GM10248 (cell line): Measurements from ENCODE around the gene PRRX2.
"Not testable (repeated sequence)": the region's sequence is repeated elsewhere in the genome, so short reads cannot be mapped to it uniquely, and the experiment has no call there.

Experiments
- CTCF ChIA-PET: fragments of 300-600 bp; sonication (Branson Sonifier 250); formaldehyde crosslinking; extraction: SDS; loops from one replicate; lab custom pipeline; 2021; ENCODE audit warnings: antibody characterized with exemption; lab: Yijun Ruan, JAX
- POLR2A ChIA-PET: fragments of 350-650 bp; sonication (Branson Sonifier 250); formaldehyde crosslinking; extraction: SDS; loops from one replicate; lab custom pipeline; 2020; ENCODE audit warnings: antibody characterized with exemption; lab: Yijun Ruan, JAX
- DNase-seq: peaks from one replicate; pipeline ENCODE4 v3.0.0; 2012; ENCODE audit errors: extremely low spot score
- TF ChIP-seq, protein P1 (sequence below): IDR thresholded peaks from 2 replicates; pipeline ENCODE4 v1.5.1; 2012; ENCODE audit warnings: mild to moderate bottlenecking, low read depth; ENCODE audit errors: extremely low read depth, missing control alignments, control extremely low read depth

The PRRX2 gene

DNA sequence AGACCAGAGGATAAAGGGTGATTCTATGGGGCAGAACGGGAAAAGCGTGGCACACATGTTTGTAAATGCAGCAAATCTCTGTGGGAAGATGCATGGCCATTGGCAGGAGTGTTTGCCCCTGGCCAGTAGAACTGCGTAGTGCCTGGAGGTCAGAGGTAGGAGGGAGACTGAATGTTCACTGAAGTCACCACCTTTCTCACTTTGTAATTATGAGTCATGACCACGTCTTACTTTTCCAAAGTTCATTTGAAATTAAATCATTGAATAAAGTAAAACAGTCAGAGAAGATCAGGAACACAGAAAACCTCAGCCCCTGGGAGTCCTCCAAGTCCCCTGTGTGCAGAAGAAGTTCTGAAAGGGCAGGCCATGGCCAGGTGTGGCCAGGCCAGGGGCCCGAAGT is 82.8 kb downstream of the PRRX2 start:
- no peak for DNase-seq
- ChIA-PET CTCF (interaction anchor here (4.1 kb wide), 1 partner anchor 11 kb away, joined by 22 read pairs; no protein-coding TSS in a partner anchor), POLR2A (no interaction called here)
- TF ChIP-seq, protein P1, sequence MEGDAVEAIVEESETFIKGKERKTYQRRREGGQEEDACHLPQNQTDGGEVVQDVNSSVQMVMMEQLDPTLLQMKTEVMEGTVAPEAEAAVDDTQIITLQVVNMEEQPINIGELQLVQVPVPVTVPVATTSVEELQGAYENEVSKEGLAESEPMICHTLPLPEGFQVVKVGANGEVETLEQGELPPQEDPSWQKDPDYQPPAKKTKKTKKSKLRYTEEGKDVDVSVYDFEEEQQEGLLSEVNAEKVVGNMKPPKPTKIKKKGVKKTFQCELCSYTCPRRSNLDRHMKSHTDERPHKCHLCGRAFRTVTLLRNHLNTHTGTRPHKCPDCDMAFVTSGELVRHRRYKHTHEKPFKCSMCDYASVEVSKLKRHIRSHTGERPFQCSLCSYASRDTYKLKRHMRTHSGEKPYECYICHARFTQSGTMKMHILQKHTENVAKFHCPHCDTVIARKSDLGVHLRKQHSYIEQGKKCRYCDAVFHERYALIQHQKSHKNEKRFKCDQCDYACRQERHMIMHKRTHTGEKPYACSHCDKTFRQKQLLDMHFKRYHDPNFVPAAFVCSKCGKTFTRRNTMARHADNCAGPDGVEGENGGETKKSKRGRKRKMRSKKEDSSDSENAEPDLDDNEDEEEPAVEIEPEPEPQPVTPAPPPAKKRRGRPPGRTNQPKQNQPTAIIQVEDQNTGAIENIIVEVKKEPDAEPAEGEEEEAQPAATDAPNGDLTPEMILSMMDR: no peak

DNA sequence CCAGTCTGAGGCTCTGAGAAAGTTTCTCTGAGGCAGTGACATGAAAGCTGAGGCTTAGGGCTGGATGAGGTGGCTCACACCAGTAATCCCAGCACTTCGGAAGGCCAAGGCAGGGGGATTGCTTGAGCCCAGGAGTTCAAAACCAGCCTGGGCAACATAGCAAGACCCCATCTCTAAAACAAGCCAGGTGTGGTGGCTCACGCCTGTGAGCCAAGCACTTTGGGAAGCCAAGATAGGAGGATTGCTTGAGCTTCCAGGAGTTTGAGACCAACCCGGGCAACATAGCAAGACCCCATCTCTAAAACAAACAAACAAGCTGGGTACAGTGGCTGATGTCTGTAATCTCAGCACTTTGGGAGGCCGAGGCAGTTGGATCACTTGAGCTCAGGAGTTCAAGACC is 83.6 kb downstream of the PRRX2 start:
- POLR2A ChIA-PET, DNase-seq: not testable (repeated sequence)
- CTCF ChIA-PET: interaction anchor here (1.1 to 4.1 kb wide), 3 partner anchors 10 to 23 kb away, joined by 5 to 22 read pairs (median 11); no protein-coding TSS in a partner anchor

GRCh38 chr9:129749575-129749974 is 84.1 kb downstream of the PRRX2 start:
- TF ChIP-seq, protein P1: no peak
- POLR2A ChIA-PET: no interaction called here
- CTCF ChIA-PET: interaction anchor here (1.1 to 4.1 kb wide), 5 partner anchors 10 to 36 kb away, joined by 3 to 22 read pairs (median 5); no protein-coding TSS in a partner anchor
- DNase-seq: no peak

- TF ChIP-seq, protein P1: no peak
- CTCF ChIA-PET: interaction anchor here (1.2 to 4.1 kb wide), 4 partner anchors 13 to 37 kb away, joined by 3 to 22 read pairs (median 7); no protein-coding TSS in a partner anchor
- DNase-seq: no peak
- POLR2A ChIA-PET: no interaction called here
These were observed 84.7 kb downstream of the PRRX2 start for GRCh38 chr9:129750013-129750638.

DNA sequence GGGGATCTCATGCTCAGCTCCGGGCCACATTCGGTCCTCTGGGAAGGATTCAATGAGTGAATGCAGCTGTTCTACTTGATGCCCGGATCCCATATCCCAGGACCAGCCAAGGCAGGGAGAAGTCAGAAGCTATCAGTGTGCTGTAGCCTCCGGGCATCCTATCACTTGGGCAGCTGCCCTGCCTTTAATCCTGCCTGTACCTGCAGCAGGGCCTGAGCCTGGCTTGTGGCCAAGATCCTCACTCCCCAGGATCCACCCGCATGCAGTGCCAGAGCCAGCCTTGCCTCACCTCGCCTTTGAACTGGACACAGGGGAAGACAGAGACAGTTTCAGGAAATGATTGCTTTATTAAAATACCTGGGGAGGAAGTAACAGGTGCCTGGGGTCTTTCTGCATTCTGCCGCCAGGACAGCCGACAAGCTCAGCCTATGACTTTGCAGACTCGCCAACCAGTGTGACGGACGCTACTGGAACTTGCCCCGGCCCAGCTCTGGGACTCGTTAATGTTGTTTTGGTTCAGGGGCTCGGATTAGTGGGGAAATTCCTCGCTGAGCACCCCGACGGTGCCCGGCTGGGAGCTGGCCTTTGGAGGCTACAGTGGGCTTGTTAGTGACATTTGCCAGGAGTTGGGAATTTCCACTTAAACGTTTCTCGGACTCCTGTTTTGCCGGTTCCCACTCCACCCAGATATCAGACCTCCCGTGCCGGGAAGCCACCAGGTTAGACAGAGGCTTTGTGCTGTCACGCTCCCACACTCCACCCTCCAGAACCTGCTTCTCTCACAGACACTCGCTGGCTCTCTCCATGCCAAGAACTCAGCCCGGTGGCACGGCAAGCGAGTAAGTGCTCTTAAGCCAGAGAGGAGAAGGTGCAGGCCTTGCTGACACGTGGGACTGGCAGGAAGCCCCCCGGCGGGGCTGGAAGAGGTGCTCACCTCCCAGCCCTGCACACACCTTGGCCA is 86.7 kb downstream of the PRRX2 start:
- CTCF ChIA-PET: interaction anchor here (1.2 to 4.1 kb wide), 3 partner anchors 14 to 25 kb away, joined by 6 to 22 read pairs (median 7); no protein-coding TSS in a partner anchor
- DNase-seq: no peak
- POLR2A ChIA-PET: no interaction called here
- TF ChIP-seq, protein P1: no peak

GRCh38 chr9:129752900-129753729 is 87.7 kb downstream of the PRRX2 start, which contains the start of gene PTGES:
PTGES (minus strand) TSS chr9:129753042; CDS start chr9:129753012, 30 bp downstream.
- peak; percentile 65 for DNase-seq
- CTCF ChIA-PET: interaction anchor here (1.2 to 2.8 kb wide), 2 partner anchors 15 to 26 kb away, joined by 6 to 7 read pairs; no protein-coding TSS in a partner anchor
- TF ChIP-seq, protein P1: no peak
- POLR2A ChIA-PET: no interaction called here
